ENCODE results near the gene KDM6A. TPM values are rescaled to one million over a fixed set of nuclear protein-coding genes. Genes with fewer than 3 reads are reported as not detected.

Gene KDM6A
- total and polyA plus RNA-seq, 9 of the 15 experiments (the other 6 are each of a cell fraction or from before 2014, with no cell fraction given): 8.4 to 34.3 (median 22.9) TPM

GRCh38 chrX:45022150-45022549 lies 149.2 kb downstream of the KDM6A start:
- H3K4me1 ChIP-seq (replicated peaks in 1 of 2; ENCODE audit: control insufficient read depth in 2 of 2, insufficient read depth in 2 of 2, low read length in 2 of 2): peaks cover 2 to 20% of the 10 kb centered on the region in 2 experiments; a peak in 2 of 5 replicates
- 19% methylated on average over 5 of the region's 5 CpGs for WGBS (ENCODE audit: insufficient coverage, low coverage, missing lambda C conversion rate)
- no peaks in the 10 kb centered on the region for H3K9me3 ChIP-seq (replicated peaks; ENCODE audit: control insufficient read depth, insufficient read depth, low read depth, low read length)
- POLR2A ChIA-PET: no interaction called here
- in situ Hi-C loops (cut with MboI) (no loop called here), intact Hi-C loops (cut with micrococcal nuclease) (no loop called here)
- H3K4me3 ChIP-seq: no peak overlapping the region
- ATAC-seq (peak; percentile 55), FAIRE-seq (peak; percentile 74), DNase-seq (ENCODE audit: extremely low read depth in 1 of 4, low spot score in 3 of 4) (peak in 2 of 4 experiments; percentile 11 to 13)
- no peaks in the 10 kb centered on the region for H3K9me1 ChIP-seq (ENCODE audit: control insufficient read depth, insufficient read depth, low read length)
- no peaks in the 10 kb centered on the region; the same call in 2 of the 3 replicates for H3K36me3 ChIP-seq (ENCODE audit: control insufficient read depth, insufficient read depth, low read length)
- peaks cover 82% of the 10 kb centered on the region for H3K79me2 ChIP-seq (ENCODE audit: control insufficient read depth, insufficient read depth, low read length)
- TF ChIP-seq REST (IDR thresholded peaks at IDR 0.05; ENCODE audit: borderline replicate concordance): no peak
- TF ChIP-seq REST (CRISPR knock-in tag; IDR thresholded peaks at IDR 0.05; ENCODE audit: low read depth): no peak
- peak; percentile 33 for TF ChIP-seq DPF2 (IDR thresholded peaks at IDR 0.05)
- no peak for TF ChIP-seq HNRNPLL (IDR thresholded peaks at IDR 0.05; ENCODE audit: low read depth, low read length, poor library complexity, severe bottlenecking)
- TF ChIP-seq NFE2 (IDR thresholded peaks at IDR 0.05; ENCODE audit: low read depth): peak; percentile 66
- TF ChIP-seq MAFG (tag; conservative IDR thresholded peaks at IDR 0.05): peak; percentile 33; the same call in 1 of the 2 replicates
- peak; percentile 71 for TF ChIP-seq C11orf30 (IDR thresholded peaks at IDR 0.05; ENCODE audit: low read depth)
- TF ChIP-seq AFF4 (CRISPR knock-in tag; IDR thresholded peaks at IDR 0.05): no peak
- 0 out of 2 replicates have a peak, but pooled peaks have one; percentile 5 for TF ChIP-seq MAFF (IDR thresholded peaks at IDR 0.05; ENCODE audit: low read length)
- TF ChIP-seq SMARCA4 (IDR thresholded peaks at IDR 0.05): 0 out of 2 replicates have a peak, but pooled peaks have one; percentile 23
- TF ChIP-seq ZNF316 (IDR thresholded peaks at IDR 0.05): peak; percentile 76
- peak overlapping the region; percentile 47 for H3K27ac ChIP-seq (ENCODE audit: extremely low read depth, low read depth, low read length)
- no peak overlapping the region for H2AFZ ChIP-seq (ENCODE audit: low read depth, low read length)
- H3K9ac ChIP-seq (ENCODE audit: insufficient read depth in 1 of 2, low read depth in 2 of 2, low read length in 2 of 2): peak overlapping the region in 1 of 2 experiments; percentile 13; a peak in 1 of 4 replicates
- no peaks in the 10 kb centered on the region for H3K27me3 ChIP-seq (ENCODE audit: control insufficient read depth in 2 of 2, insufficient read depth in 2 of 2, low read length in 2 of 2)
- no TSS peak for BruUV-seq (replicated peaks)
- H4K20me1 ChIP-seq (replicated peaks; ENCODE audit: control insufficient read depth, insufficient read depth, low read length): no peaks in the 10 kb centered on the region
- peak overlapping the region; percentile 28; the same call in 1 of the 2 replicates for H3K4me2 ChIP-seq (ENCODE audit: insufficient read depth, low read length)
- CTCF ChIA-PET (ENCODE audit: low intra/inter-chr PET ratio): no interaction called here
